Effector CD4-positive, alpha-beta T cell (primary cell): ENCODE data around the gene USP54.
"Not testable (repeated sequence)": the region's sequence is repeated elsewhere in the genome, so short reads cannot be mapped to it uniquely, and the experiment has no call there.

Experiments
- DNase-seq: peaks from one replicate; pipeline ENCODE4 v3.0.0-alpha.2; 2020
- total RNA-seq: gene quantifications from one replicate; lab custom pipeline; 2026; lab: John Stamatoyannopoulos, UW

The USP54 gene, protein sequence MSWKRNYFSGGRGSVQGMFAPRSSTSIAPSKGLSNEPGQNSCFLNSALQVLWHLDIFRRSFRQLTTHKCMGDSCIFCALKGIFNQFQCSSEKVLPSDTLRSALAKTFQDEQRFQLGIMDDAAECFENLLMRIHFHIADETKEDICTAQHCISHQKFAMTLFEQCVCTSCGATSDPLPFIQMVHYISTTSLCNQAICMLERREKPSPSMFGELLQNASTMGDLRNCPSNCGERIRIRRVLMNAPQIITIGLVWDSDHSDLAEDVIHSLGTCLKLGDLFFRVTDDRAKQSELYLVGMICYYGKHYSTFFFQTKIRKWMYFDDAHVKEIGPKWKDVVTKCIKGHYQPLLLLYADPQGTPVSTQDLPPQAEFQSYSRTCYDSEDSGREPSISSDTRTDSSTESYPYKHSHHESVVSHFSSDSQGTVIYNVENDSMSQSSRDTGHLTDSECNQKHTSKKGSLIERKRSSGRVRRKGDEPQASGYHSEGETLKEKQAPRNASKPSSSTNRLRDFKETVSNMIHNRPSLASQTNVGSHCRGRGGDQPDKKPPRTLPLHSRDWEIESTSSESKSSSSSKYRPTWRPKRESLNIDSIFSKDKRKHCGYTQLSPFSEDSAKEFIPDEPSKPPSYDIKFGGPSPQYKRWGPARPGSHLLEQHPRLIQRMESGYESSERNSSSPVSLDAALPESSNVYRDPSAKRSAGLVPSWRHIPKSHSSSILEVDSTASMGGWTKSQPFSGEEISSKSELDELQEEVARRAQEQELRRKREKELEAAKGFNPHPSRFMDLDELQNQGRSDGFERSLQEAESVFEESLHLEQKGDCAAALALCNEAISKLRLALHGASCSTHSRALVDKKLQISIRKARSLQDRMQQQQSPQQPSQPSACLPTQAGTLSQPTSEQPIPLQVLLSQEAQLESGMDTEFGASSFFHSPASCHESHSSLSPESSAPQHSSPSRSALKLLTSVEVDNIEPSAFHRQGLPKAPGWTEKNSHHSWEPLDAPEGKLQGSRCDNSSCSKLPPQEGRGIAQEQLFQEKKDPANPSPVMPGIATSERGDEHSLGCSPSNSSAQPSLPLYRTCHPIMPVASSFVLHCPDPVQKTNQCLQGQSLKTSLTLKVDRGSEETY (N-terminal part only)
- 6.4 reads per million, percentile 24 among the genes with 10 or more reads in this experiment for total RNA-seq

DNA sequence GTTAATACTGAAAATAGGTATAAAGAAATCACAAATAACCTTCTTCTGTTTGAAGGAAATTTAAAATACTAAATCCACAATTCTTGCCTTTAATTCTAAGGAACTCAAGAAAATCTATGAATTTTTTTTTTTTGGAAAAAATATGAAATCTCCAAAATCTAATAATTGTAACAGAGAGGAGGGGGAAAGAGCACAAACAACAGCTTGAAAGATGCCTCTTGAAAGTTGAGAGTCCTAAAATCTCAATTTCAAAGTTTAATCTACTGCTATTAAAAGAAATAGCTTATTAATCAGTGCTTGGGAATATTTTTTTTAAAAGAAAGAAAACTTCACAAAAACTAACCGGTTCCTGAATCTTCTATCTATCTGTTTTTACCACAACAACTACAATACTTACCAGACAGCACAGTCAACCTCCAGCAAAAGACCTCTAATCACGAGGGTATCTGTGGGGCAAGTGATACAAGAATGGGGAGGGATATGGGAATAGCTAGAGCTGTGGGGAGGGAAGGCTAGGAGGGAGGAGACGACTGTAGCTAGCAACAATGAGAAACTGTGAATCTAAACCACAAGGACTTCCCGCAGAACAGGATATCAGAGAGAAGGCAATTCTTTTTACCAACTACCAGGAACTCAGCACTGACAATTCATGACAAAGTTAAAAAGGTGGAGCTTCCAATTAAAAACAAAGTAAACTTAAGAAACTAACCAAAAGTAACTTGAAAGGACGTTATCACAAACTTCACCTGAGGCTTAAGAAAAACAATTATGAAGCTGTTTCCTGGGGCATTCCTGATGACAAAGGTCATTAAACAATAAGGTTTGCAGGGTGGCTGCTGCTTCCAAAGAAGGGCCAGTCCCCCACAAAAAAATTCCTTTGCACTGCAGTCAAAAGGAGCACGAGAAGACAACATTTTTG lies at the start of gene USP54:
USP54 (minus strand) TSS at position 462 of the 919 bp plus-strand sequence. CDS start 15,684 bp downstream, outside the sequence.
- DNase-seq, result no peak

DNA sequence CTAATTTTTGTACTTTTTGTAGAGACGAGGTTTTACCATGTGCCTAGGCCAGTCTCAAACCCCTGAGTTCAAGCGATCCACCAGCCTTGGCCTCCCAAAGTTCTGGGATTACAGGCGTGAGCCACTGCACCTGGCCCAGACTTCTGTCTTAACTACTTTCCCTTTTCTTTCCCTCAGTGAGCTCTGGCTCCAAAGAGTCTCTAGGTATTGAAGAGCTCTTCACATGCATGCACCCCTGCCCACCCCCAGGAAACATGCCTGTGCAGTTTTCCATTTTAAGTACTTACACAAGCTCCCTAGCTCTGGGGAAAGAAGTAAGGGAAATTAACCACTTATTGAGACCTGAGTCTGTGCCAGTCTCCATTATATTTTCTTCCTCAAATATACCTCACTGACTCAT lies 48.1 kb upstream of the USP54 start:
- no peak for DNase-seq

DNA sequence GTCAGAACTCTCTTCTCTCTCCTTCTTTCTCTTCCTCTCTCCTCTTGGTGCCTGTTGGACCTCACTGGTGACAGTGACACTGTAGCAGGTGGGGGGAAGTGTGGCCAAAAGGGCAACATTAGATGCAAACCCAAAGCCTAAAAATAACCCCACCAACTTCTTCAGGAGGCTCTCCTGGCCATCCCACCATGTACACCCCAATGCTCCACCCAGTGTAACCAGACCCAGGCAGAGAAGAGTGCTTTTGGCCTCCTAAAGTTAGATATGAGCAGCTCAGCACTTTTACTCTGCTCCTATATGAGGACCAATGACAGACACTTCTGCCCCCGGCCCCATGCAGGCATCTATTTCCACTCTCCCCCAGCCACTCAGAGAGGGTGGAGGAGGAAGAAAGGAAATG lies 44.6 kb upstream of the USP54 start:
- DNase-seq, result no peak

DNA sequence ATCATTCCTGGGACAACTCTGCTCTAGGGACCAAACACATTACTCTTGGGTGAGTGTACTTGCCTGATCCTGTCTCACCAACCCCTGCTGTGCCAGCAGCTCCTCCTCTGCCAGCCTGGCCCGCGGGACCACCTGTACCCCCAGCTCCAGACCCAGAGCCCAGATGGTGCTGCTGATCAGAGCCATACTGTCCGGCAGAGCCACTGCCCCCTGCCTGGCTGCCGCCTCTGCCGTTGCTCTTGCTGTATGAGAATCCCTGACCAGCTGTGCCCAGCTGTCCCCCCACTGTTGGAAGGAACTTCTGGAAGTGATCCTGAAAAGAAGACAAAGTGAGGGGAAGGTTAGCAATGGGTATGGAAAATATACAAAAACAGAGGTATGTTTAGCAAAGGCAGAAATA lies 43.3 kb upstream of the USP54 start:
- no peak for DNase-seq

DNA sequence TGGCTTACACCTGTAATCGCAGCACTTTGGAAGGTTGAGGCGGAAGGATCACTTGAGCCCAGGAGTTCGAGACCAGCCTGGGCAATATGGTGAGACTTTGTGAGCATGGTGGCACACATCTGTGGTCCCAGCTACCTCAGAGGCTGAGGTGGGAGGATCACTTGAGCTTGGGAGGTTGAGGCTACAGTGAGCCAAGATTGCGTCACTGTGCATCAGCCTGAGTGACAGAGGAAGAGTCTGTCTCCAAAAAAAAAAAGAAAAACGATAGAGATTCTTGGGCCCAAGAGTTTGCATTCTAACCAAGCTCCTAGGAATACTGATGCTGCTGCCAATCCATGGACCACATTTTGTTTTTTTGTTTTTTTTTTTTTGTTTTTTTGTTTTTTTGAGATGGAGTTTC lies 38.0 kb upstream of the USP54 start:
- no peak for DNase-seq

DNA sequence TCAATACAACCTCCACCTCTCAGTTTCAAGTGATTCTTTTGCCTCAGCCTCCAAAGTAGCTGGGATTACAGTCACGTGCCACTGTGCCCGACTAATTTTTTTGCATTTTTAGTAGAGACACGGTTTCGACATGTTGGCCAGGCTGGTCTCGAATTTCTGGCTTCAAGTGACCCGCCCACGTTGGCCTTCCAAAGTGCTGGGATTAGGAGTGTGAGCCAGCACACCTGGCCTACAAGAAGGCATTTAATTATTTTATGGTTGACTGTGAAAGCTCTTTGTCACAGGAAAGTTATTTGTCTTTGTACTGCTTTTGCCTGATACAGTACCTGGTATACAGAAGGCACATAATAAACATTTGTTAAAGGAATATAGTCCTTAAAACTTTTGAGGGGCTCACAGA lies 37.3 kb upstream of the USP54 start:
- DNase-seq, result no peak

DNA sequence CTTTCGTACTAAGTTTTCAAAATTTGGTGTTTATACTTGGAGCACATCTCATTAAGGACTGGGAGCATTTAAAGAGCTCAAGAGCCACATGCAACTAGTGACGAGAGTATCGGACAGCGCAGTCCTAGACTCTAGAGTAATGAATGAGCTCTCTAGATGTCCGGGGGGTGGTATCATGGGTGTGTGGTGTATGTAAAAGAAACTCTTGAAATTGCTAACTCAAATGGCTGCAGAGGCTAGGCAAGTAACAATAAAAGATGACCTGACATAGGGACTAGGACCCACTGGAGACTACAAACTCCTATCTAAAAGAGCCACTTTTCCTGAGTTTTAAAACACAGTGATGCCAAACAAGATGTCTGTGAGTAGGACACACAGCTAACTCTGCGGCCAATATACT lies 36.2 kb upstream of the USP54 start:
- no peak for DNase-seq

DNA sequence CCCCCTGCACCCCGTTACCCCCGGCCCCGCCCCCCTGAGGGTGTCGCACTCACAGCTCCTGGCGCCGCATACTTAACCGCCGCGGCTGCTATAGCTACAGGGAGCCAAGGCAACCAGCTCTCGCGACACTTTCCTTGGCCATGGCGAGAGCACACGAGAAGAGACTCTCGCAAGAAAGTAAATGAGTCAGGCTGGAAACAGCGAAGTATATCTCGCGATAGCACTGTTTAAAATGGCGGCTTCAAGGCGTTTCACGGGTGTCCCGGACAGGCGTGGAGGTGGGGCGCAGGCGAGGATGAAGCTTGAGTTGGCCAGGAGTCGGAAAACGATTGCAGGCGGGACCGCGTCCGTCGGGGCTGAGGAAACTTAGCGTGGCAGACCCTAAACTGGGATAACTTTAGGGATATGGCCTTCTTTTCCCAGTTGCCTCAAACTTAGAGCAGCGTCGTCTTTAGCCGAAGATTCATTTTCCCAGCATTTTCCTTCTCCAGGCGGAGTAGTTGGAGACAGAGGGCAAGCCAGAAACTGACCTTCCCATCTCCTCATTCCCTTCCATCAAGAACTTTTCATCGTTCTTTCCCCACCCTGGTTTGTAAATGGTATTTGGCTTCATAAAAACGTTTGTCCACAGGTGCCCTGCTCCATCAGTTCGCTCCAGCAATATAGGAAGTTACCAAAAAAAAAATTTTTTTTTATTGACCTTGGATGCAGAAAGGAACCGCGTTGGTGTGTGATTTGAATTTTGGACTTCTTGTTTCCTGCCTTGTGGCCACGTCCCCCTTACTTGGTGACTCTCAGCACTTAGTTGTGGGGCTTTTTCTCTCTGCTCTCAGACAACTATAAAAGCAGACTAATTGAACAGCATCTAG lies 35.0 kb upstream of the USP54 start:
- peak; percentile 91 for DNase-seq

DNA sequence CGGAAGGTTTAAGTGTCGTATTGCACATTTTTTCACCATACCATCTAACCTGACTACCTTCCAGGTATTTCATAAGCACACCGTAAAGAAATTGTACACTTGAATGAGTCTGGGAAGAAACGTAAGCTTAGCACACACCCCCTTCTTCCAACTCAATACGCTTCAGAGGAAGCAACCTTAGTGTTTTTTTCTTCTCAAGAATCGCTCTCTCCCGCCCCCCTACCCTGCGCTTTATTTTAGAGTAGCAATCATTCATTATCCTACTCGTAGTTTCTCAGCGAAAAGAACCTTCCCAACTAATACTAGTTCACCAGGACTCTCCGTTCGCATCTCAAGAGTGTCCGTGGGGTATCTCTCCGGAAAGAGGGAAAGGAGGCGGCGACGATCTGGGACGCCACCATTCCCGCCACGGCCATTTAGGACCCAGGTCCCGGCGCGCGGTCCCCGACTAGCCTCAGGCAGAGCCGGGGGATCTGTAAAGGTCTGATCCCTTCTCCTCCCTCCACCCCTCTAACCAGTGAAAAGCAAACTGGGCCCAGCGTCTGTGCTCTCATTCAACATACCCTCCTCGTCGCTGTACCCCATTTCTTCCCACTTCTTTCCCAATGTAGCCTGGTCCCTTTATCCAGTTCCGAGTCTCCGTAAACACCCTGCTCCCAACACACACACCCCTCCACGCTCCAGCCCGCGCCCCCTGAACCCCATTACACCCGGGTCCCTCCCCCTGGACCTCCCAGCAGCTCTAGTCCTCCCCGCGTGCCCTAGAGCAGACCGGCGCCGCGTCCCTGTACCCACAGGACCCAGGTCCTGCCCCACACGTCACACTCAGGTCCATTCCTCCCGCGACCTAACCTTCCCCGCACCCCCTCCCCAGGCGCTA lies 34.1 kb upstream of the USP54 start:
- DNase-seq, result no peak

DNA sequence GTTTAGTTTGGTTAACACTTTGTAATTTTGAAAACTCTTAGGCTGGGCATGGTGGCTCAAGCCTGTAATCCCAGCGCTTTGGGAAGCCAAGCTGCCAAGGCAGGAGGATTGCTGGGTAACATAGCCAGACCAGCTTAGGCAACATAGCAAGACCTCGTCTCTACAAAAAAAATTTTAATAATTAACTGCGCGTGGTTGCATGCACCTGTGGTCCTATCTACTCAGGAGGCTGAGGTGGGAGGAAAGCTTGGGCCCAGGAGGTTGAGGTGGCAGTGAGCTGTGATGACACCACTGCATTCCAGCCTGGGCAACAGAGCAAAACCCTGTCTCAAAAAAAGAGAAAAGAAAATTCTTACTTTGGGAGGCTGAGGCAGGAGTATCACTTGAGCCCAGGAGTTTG lies 31.9 kb upstream of the USP54 start:
- no peak for DNase-seq

DNA sequence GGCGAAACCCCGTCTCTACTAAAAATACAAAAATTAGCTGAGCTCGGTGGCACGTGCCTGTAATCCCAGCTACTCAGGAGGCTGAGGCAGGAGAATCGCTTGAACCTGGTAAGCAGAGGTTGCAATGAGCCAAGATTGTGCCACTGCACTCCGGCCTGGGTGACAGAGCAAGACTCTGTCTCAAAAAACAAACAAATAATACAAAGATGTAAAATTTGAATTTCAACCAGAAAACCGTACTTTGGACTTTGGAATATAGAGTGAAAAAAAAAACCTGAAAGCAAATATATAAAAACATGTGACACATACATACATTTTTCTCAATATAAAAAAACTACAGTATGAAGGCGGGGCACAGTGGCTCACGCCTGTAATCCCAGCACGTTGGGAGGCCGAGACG lies 29.8 kb upstream of the USP54 start:
- DNase-seq, result not testable (repeated sequence)

DNA sequence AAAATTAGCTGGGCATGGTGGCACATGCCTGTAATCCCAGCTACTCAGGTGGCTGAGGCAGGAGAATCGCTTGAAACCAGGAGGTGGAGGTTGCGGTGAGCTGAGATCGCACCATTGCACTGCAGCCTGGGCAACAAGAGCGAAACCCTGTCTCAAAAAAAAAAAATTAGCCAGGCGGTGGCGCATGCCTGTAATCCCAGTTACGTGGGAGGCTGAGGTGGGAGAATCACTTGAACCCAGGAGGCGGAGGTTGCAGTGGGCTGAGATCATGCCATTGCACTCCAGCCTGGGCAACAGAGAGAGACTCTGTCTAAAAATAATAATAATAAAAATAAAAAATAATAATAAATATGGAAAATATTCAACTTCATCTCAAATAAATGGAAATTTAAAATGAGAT lies 26.0 kb upstream of the USP54 start:
- not testable (repeated sequence) for DNase-seq

DNA sequence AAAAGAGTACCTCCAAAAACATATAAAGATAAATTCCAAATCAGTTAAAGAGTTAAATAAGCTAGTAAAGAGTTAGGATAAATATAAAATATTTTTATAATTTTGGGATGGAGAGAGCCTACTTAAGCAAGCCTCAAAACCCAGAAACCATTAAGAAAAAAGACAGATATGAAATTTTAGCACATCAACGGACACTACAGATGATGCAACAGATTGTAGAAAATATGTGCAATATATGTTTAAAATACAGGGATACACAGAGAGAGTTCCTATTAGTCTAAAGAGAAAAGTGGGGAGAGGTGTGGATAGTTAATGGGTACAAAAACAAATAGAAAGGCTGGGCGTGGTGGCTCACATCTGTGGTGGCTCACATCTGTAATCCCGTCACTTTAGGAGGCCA lies 23.6 kb upstream of the USP54 start:
- no peak for DNase-seq

DNA sequence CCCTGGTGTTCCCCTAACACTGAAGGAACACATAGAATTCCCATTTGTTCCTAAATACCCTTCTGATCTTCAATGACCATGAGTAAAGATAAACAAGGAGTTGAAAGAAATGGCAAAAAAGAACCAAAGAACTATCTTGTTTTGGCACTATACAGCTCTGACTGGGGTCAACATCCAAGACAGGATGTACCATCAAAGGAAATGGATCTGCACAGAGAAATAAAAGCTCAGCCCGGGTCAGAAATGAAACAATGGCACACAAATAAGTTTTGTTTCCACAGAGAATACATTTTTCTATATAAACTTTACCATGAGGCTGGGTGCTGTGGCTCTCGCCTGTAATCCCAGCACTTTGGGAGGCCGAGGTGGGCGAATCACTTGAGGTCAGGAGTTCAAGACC lies 18.0 kb upstream of the USP54 start:
- no peak for DNase-seq

DNA sequence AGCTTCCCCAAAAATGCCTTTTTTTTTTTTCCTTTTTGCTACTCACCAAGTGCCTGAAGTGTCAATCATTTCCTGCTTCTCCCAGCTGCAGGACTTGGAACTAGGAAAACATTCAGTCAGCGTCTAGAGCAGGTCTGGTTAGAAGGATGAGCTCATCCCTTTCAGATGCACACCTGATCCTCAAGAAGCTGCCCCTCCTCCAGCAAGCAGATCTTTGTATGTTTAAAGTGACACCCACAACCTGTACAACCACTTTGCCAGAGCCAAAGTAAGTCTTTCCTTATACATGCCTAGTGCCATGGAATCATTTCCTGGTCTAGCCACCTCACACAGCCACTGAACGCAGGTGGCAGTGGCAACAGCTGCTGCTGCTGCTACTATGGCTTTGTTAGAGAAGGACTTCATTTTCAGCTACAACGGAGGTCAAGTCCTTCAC lies 10.4 kb upstream of the USP54 start:
- DNase-seq, result no peak

DNA sequence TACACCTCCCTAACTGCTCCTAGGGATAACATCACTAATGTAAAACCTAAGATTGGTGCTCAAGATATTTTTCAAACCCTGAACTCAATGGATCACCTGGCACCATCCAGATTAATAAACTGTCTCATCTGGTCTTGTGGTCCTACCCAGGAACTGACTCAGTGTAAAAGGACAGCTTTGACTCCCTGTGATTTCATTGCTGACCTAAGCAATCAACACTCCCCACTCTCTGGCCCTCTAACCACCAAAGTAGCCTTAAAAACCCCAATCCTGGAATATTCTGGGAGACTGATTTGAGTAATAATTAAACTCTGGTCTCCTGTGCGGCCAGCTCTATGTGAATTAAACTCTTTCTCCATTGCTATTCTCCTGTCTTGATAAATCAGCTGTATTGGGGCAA lies 6.2 kb upstream of the USP54 start:
- no peak for DNase-seq

DNA sequence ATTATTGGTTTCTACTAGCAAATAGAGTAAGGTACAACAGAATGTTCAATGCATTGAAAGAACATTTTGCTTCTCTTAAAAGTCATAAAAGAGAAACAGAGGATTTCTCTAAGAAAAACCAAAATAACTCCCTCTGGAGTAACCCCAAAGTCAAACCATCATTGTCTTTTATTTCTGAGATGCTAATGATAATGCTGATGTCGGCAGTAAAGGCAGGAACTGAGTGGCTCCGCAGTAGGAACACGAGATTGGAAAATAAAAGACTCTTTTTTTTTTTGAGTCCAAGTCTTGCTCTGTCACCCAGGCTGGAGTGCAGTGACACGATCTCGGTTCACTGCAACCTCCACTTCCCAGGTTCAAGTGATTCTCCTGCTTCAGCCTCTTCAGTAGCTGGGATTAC lies 2.7 kb upstream of the USP54 start:
- DNase-seq, result no peak

DNA sequence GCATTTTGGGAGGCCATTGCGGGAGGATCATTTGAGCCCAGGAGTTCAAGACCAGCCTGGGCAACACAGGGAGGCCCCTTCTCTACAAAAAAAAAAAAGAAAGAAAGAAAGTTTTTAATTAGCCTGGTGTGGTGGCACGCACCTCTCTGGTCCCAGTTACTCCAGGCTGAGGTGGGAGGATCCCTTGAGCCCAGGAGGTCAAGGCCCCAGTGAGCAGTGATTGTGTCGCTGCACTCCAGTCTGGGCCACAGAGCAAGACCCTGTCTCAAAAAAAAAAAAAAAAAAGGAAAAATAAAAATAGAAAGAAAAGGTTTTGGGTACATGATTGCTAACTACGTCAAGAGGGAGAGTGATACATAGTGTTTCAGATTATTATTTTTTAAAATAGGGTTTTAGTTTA lies 2.0 kb upstream of the USP54 start:
- no peak for DNase-seq

DNA sequence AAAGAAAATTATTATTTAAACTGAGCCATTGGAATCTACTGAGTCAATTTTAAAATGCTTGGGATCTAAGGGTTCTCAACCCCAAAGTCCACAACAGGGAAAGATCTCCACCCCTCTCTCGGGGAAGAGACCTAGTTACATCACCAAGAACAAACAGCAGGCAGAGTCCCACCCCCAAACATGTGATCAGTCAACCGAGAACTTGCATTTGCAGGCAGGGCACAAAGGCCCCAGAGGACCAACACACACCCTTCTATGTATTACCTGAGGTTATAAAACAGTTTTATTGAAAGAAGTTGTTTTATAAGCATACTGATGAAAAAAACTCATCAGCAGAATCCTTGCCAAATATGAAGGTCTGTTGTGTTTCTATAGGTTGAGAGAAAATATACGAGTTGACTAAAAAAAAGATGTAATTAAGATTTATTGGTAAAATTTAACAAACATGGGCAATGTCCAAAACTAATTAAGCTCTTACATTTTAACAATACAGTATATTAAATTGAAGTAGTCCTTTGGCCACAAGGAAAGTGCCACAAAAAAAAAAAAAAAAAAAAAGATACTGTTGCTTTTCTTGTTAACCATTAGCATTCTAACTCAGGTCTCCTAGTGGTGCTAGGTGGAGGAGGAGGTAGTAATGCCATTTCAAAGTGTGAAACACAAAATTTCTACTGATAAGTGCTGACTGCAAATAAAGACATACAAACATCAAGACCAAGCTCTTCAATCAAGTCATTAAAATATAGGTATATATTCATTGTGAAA lies 975 bp upstream of the USP54 start:
- DNase-seq, result no peak
